Nephron progenitor cell (in vitro differentiated cells): ENCODE data around the gene ARL5C.
A peak's percentile ranks its signal among the peaks of the same experiment; 100 is the strongest.

Experiments
- DNase-seq: peaks from one replicate; pipeline ENCODE4 v3.0.0; 2021
- H3K27ac Mint-ChIP-seq: 2 replicates; pipeline ENCODE4 v1.8.0; 2021; ENCODE audit warnings: mild to moderate bottlenecking, moderate library complexity, mixed read lengths
- H3K27me3 Mint-ChIP-seq: 2 replicates; pipeline ENCODE4 v1.8.0; 2021; ENCODE audit warnings: mild to moderate bottlenecking, low read depth, mixed read lengths; ENCODE audit not compliant: poor library complexity
- H3K36me3 Mint-ChIP-seq: 2 replicates; pipeline ENCODE4 v1.8.0; 2021; ENCODE audit warnings: low read depth, mixed read lengths
- H3K4me1 Mint-ChIP-seq: 2 replicates; pipeline ENCODE4 v1.8.0; 2021; ENCODE audit warnings: mixed read lengths
- H3K4me3 Mint-ChIP-seq: 2 replicates; pipeline ENCODE4 v1.8.0; 2021; ENCODE audit warnings: mild to moderate bottlenecking, moderate library complexity, mixed read lengths
- H3K9me3 Mint-ChIP-seq: 2 replicates; pipeline ENCODE4 v1.8.0; 2021; ENCODE audit warnings: mild to moderate bottlenecking, moderate library complexity, mixed read lengths
- CTCF ChIP-seq: fragments of 200-600 bp; sonication (generic); IDR thresholded peaks from 2 replicates; pipeline ENCODE4 v1.5.0; 2021; ENCODE audit warnings: antibody characterized with exemption

The ARL5C gene

GRCh38 chr17:39183720-39184119 lies 17.8 kb upstream of the ARL5C start:
- TF ChIP-seq CTCF = no peak
- Mint-ChIP-seq H3K27ac (peak overlapping the region; percentile 61), H3K4me1 (peaks cover 10% of the 10 kb centered on the region), H3K36me3 (peaks cover 21% of the 10 kb centered on the region), H3K27me3 (no peaks in the 10 kb centered on the region), H3K4me3 (no peak overlapping the region), H3K9me3 (no peaks in the 10 kb centered on the region)
- no peak for DNase-seq

- DNase-seq = no peak
- Mint-ChIP-seq H3K9me3 (no peaks in the 10 kb centered on the region), H3K4me3 (no peak overlapping the region), H3K36me3 (peaks cover 21% of the 10 kb centered on the region), H3K27me3 (no peaks in the 10 kb centered on the region), H3K27ac (no peak overlapping the region), H3K4me1 (peaks cover 10% of the 10 kb centered on the region)
- TF ChIP-seq CTCF = no peak
These were observed 17.1 kb upstream of the ARL5C start for GRCh38 chr17:39183045-39183444.

GRCh38 chr17:39181303-39181702 lies 15.3 kb upstream of the ARL5C start:
- no peak for DNase-seq
- Mint-ChIP-seq H3K27ac (no peak overlapping the region), H3K36me3 (peaks cover 38% of the 10 kb centered on the region), H3K9me3 (no peaks in the 10 kb centered on the region), H3K27me3 (no peaks in the 10 kb centered on the region), H3K4me1 (peaks cover 10% of the 10 kb centered on the region), H3K4me3 (no peak overlapping the region)
- no peak for TF ChIP-seq CTCF

GRCh38 chr17:39178536-39178935 lies 12.6 kb upstream of the ARL5C start:
- no peak for DNase-seq
- no peak overlapping the region for H3K27ac Mint-ChIP-seq
- no peak for TF ChIP-seq CTCF
- H3K27me3 Mint-ChIP-seq = no peaks in the 10 kb centered on the region
- no peaks in the 10 kb centered on the region for H3K9me3 Mint-ChIP-seq
- H3K4me1 Mint-ChIP-seq = peaks cover 15% of the 10 kb centered on the region
- peaks cover 35% of the 10 kb centered on the region for H3K36me3 Mint-ChIP-seq
- H3K4me3 Mint-ChIP-seq = no peak overlapping the region

GRCh38 chr17:39177256-39177655 lies 11.3 kb upstream of the ARL5C start:
- Mint-ChIP-seq H3K36me3 (peaks cover 25% of the 10 kb centered on the region), H3K27me3 (peaks cover 1% of the 10 kb centered on the region), H3K4me1 (peaks cover 16% of the 10 kb centered on the region), H3K9me3 (no peaks in the 10 kb centered on the region), H3K27ac (no peak overlapping the region), H3K4me3 (no peak overlapping the region)
- DNase-seq = peak; percentile 25
- TF ChIP-seq CTCF = no peak

- Mint-ChIP-seq H3K36me3 (peaks cover 25% of the 10 kb centered on the region), H3K27me3 (peaks cover 11% of the 10 kb centered on the region), H3K27ac (no peak overlapping the region), H3K4me3 (no peak overlapping the region), H3K9me3 (no peaks in the 10 kb centered on the region), H3K4me1 (peaks cover 25% of the 10 kb centered on the region)
- no peak for TF ChIP-seq CTCF
- no peak for DNase-seq
These were observed 9.7 kb upstream of the ARL5C start for GRCh38 chr17:39175695-39176093.
